GM12878 (cell line): ENCODE data around the gene GAGE13. TPM values are rescaled to one million over a fixed set of nuclear protein-coding genes. Genes with fewer than 3 reads are reported as not detected.

ENCODE experiments used
- ATAC-seq: fragments of 200-7000 bp; cut with Tn5 transposase; 3 replicates; pipeline ENCODE4 v1.9.1; 2020; ENCODE audit warnings: mild to moderate bottlenecking, moderate library complexity
- BruUV-seq: library from RNA; stranded (reverse); fragments of 400-500 nt; replicated peaks from 2 replicates; lab custom pipeline; 2021; lab: Mats Ljungman, UMichigan
- CTCF ChIA-PET: fragments of 300-600 bp; sonication (Branson Sonifier 250); formaldehyde crosslinking; extraction: SDS; loops from one replicate; lab custom pipeline; 2021; ENCODE audit warnings: inconsistent platforms; lab: Yijun Ruan, JAX
- POLR2A ChIA-PET: fragments of 350-600 bp; formaldehyde crosslinking; extraction: SDS; loops from one replicate; lab custom pipeline; 2021; ENCODE audit warnings: inconsistent platforms; lab: Charles Lee
- RAD21 ChIA-PET: fragments of 300-600 bp; sonication (Branson Sonifier 250); formaldehyde crosslinking; loops from one replicate; lab custom pipeline; 2023; ENCODE audit warnings: antibody characterized with exemption; ENCODE audit not compliant: unreplicated experiment; lab: Charles Lee
- SMC1A ChIA-PET: fragments of 300-600 bp; sonication (Branson Sonifier 250); formaldehyde crosslinking; loops from one replicate; lab custom pipeline; 2023; ENCODE audit not compliant: unreplicated experiment, uncharacterized antibody; lab: Charles Lee
- DNase-seq: peaks from one replicate; pipeline ENCODE4 v3.0.0-alpha.2; 2011; ENCODE audit warnings: low read depth, low spot score
- FAIRE-seq: peaks from 3 replicates; lab custom pipeline; 2011; peaks lifted over from hg19 to GRCh38; lab: Jason Lieb, UNC
- H2AFZ ChIP-seq: 2 replicates; pipeline ENCODE4 v1.6.0; 2011; ENCODE audit warnings: low read depth, low read length, control low read depth; ENCODE audit not compliant: control insufficient read depth
- H3K27ac ChIP-seq: 2 replicates; pipeline ENCODE4 v1.5.1; 2011; ENCODE audit warnings: control low read depth; ENCODE audit not compliant: control insufficient read depth, insufficient read depth
- H3K27me3 ChIP-seq, 2 experiments: replicated peaks in 1 of 2; 2 replicates each; pipeline versions ENCODE4 v1.6.0 to v1.6.1; 2011; ENCODE audit warnings: low read length in 1 of 2; ENCODE audit not compliant: control insufficient read depth in 2 of 2, insufficient read depth in 2 of 2
- H3K36me3 ChIP-seq, 2 experiments: 2 replicates each; pipeline ENCODE4 v1.5.1; 2011; ENCODE audit warnings: low read length in 1 of 2; ENCODE audit not compliant: control insufficient read depth in 2 of 2, insufficient read depth in 2 of 2
- H3K4me1 ChIP-seq: 2 replicates; pipeline ENCODE4 v1.6.1; 2011; ENCODE audit warnings: mild to moderate bottlenecking, low read length, moderate library complexity, mixed read lengths; ENCODE audit not compliant: control insufficient read depth, insufficient read depth
- H3K4me2 ChIP-seq: 2 replicates; pipeline ENCODE4 v1.6.0; 2011; ENCODE audit warnings: control low read depth; ENCODE audit not compliant: control insufficient read depth, insufficient read depth
- H3K4me3 ChIP-seq: fragments of 200-600 bp; sonication (generic); 2 replicates; pipeline ENCODE4 v1.5.1; 2016
- H3K79me2 ChIP-seq: 2 replicates; pipeline ENCODE4 v1.6.0; 2011; ENCODE audit warnings: low read length; ENCODE audit not compliant: control insufficient read depth, insufficient read depth
- H3K9ac ChIP-seq: 2 replicates; pipeline ENCODE4 v1.8.0; 2011; ENCODE audit warnings: low read length, control low read depth, mixed read lengths; ENCODE audit not compliant: control insufficient read depth, insufficient read depth
- H3K9me3 ChIP-seq: replicated peaks from 3 replicates; pipeline ENCODE4 v1.5.1; 2011; ENCODE audit warnings: mild to moderate bottlenecking, low read length; ENCODE audit not compliant: control insufficient read depth, insufficient read depth
- H4K20me1 ChIP-seq: 2 replicates; pipeline ENCODE4 v1.6.0; 2011; ENCODE audit not compliant: control insufficient read depth, insufficient read depth
- EGR1 ChIP-seq, 2 experiments: IDR thresholded peaks; 1 replicate in 1 of 2; 2 replicates in 1 of 2; pipeline ENCODE4 v1.6.1; 2011 to 2012; ENCODE audit warnings: low read depth in 2 of 2, low read length in 2 of 2, borderline replicate concordance in 1 of 2, mild to moderate bottlenecking in 1 of 2, moderate library complexity in 1 of 2
- EZH2 ChIP-seq: IDR thresholded peaks from 2 replicates; pipeline ENCODE4 v1.6.1; 2012; ENCODE audit warnings: low read depth, mild to moderate bottlenecking, control low read depth, inconsistent platforms, low read length, borderline replicate concordance; ENCODE audit not compliant: control insufficient read depth
- GABPA ChIP-seq: IDR thresholded peaks from 2 replicates; pipeline ENCODE4 v1.6.1; 2014; ENCODE audit warnings: antibody characterized with exemption, low read depth, mild to moderate bottlenecking, inconsistent platforms
- IKZF2 ChIP-seq, 2 experiments: fragments of 450-650 bp; IDR thresholded peaks; 2 replicates each; pipeline ENCODE4 v1.6.1; 2017; ENCODE audit warnings: mild to moderate bottlenecking in 2 of 2, moderate library complexity in 2 of 2
- MEF2A ChIP-seq: IDR thresholded peaks from 2 replicates; pipeline ENCODE4 v1.6.1; 2011; ENCODE audit warnings: low read depth, mild to moderate bottlenecking, low read length, moderate library complexity; ENCODE audit not compliant: insufficient read depth
- MTA3 ChIP-seq: IDR thresholded peaks from 2 replicates; pipeline ENCODE4 v1.6.1; 2012; ENCODE audit warnings: low read length, inconsistent platforms, borderline replicate concordance
- MXI1 ChIP-seq: fragments of 150-350 bp; IDR thresholded peaks from 2 replicates; pipeline ENCODE4 v1.6.1; 2011; ENCODE audit warnings: low read depth, mild to moderate bottlenecking, inconsistent platforms, low read length, improper control_type of control experiment
- RAD21 ChIP-seq: IDR thresholded peaks from 2 replicates; pipeline ENCODE4 v1.6.1; 2011; ENCODE audit warnings: mild to moderate bottlenecking, low read depth, low read length, moderate library complexity; ENCODE audit not compliant: insufficient read depth
- SPI1 ChIP-seq: IDR thresholded peaks from 2 replicates; pipeline ENCODE4 v1.6.1; 2011; ENCODE audit warnings: low read depth, mild to moderate bottlenecking, low read length, moderate library complexity, borderline replicate concordance; ENCODE audit not compliant: insufficient read depth
- TCF12 ChIP-seq: IDR thresholded peaks from 2 replicates; pipeline ENCODE4 v1.6.1; 2011; ENCODE audit warnings: low read depth, mild to moderate bottlenecking, low read length
- TCF3 ChIP-seq: IDR thresholded peaks from 2 replicates; pipeline ENCODE4 v1.6.1; 2012; ENCODE audit warnings: low read depth, mild to moderate bottlenecking, low read length, borderline replicate concordance; ENCODE audit not compliant: insufficient read depth
- ZNF274 ChIP-seq: IDR thresholded peaks from one replicate; pipeline ENCODE4 v1.8.0; 2011; ENCODE audit not compliant: insufficient read length, insufficient read depth
- ZSCAN29 ChIP-seq: fragments of 450-650 bp; IDR thresholded peaks from 2 replicates; pipeline ENCODE4 v1.6.1; 2017; ENCODE audit warnings: mild to moderate bottlenecking, moderate library complexity
- WGBS: methylation state at CpG from one replicate; pipeline ENCODE4 v1.1.6; 2016; ENCODE audit warnings: low lambda C conversion rate; ENCODE audit not compliant: insufficient replicate concordance, insufficient coverage; ENCODE audit errors: missing lambda C conversion rate; 5-methylcytosine and 5-hydroxymethylcytosine counted together
- in situ Hi-C: fragments of 300-500 bp; cut with MboI; formaldehyde crosslinking; loops from 9 replicates; pipeline ENCODE4 v1.14.3; 2018; ENCODE audit warnings: mixed read lengths
- intact Hi-C: fragments of 100-400 bp; cut with micrococcal nuclease; formaldehyde crosslinking; loops from one replicate; pipeline ENCODE4 v1.14.2; 2022; ENCODE audit not compliant: unreplicated experiment
- polyA plus RNA-seq, 11 experiments: library from polyadenylated mRNA; depleted of rRNA in 4 of 11; unstranded in 6 of 11; stranded (reverse) in 5 of 11; fragments of >200 nt; fragmentation: Nextera tagmentation in 4 of 11; fragmentation: Illumina TruSeq in 1 of 11; extraction: Ambion mirVana in 4 of 11; extraction: Trizol in 1 of 11; gene quantifications; 1 replicate in 1 of 11; 2 replicates in 10 of 11; pipeline versions ENCODE4 v1.2.1 to v1.2.3, GENCODE V29; 2011 to 2016; ENCODE audit warnings: inconsistent platforms in 2 of 11, missing spikeins in 2 of 11, low read depth in 1 of 11
- total RNA-seq, 4 experiments: library from RNA; depleted of rRNA in 3 of 4; stranded (reverse); fragments of >200 nt in 3 of 4; fragmentation: Illumina TruSeq in 1 of 4; extraction: Trizol in 1 of 4; gene quantifications; 2 replicates each; pipeline versions ENCODE4 v1.2.1 to v1.2.3, GENCODE V29; 2013 to 2021
- TF ChIP-seq, protein P1 (sequence below): IDR thresholded peaks from 2 replicates; pipeline ENCODE4 v1.6.1; 2012; ENCODE audit warnings: low read depth, low read length, improper control_type of control experiment

GAGE13 gene
- total and polyA plus RNA-seq, 10 of the 15 experiments (the other 5 are each of a cell fraction or from before 2014, with no cell fraction given) = not detected

DNA sequence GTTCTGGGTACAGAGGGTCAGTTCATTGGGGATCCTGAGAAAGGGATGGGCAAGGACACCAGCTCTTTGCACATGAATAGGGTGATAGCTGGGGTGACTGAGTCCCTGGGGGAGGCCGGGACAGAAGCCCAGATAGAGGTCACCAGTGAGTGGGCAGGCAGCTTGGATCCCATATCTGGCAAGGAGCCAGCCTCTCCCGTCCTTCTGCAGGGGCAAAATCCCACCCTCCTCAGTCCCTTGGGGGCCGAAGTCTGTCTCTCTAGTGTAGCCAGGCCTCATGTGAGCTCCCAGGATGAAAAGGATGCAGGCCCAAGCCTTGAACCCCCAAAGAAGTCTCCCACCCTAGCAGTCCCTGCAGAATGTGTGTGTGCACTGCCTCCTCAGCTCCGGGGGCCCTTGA lies 44.8 kb upstream of the GAGE13 start (continued):
- no peak for TF ChIP-seq TCF3

DNA sequence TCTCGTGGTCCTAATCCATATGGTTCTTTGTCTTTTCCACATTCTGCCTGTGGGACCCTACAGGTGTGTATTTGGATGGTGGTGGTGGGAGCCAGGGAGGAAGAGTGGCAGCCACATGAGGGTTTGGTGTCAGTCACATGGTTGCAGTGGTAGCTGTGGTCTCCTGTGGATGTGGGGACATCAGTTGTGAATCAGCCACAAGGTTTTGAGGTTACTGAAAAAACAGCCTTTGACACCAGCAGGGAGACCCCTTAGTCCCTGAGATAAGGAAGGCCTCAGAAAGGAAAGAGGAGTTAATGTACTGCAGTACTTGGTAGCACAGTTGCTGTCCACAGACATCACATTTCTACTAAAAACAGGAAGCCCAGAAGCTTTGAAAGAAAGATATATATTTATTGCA lies 43.7 kb upstream of the GAGE13 start:
- Histone ChIP-seq H3K4me2 (no peak overlapping the region), H3K27me3 (no peaks in the 10 kb centered on the region), H3K36me3 (no peaks in the 10 kb centered on the region), H3K4me3 (no peak overlapping the region), H4K20me1 (no peaks in the 10 kb centered on the region), H3K27ac (no peak overlapping the region), H2AFZ (no peak overlapping the region), H3K79me2 (no peaks in the 10 kb centered on the region), H3K9me3 (no peaks in the 10 kb centered on the region), H3K9ac (no peak overlapping the region), H3K4me1 (no peaks in the 10 kb centered on the region)
- SMC1A ChIA-PET = no interaction called here
- WGBS = 50% methylated on average over 1 of the region's 1 CpG
- DNase-seq (no peak), FAIRE-seq (no peak), ATAC-seq (no peak)
- BruUV-seq = no TSS peak
- POLR2A ChIA-PET = no interaction called here
- CTCF ChIA-PET = no interaction called here
- TF ChIP-seq IKZF2 (IDR thresholded peaks at IDR 0.05) (no peak), ZNF274 (no peak), EGR1 (IDR thresholded peaks at IDR 0.05; ENCODE audit: borderline replicate concordance in 1 of 2, low read depth in 2 of 2, low read length in 2 of 2) (no peak), MXI1 (no peak), TCF12 (no peak), SPI1 (no peak), MEF2A (no peak), MTA3 (no peak), ZSCAN29 (no peak), EZH2 (no peak), GABPA (no peak), RAD21 (no peak)
- TF ChIP-seq, protein P1, sequence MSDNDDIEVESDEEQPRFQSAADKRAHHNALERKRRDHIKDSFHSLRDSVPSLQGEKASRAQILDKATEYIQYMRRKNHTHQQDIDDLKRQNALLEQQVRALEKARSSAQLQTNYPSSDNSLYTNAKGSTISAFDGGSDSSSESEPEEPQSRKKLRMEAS = no peak
- in situ Hi-C loops = no loop called here
- RAD21 ChIA-PET = no interaction called here
- intact Hi-C loops = no loop called here
